Measurements from ENCODE around the gene ABHD12.
"Not testable (repeated sequence)": the region's sequence is repeated elsewhere in the genome, so short reads cannot be mapped to it uniquely, and the experiment has no call there.

Gene ABHD12

DNA sequence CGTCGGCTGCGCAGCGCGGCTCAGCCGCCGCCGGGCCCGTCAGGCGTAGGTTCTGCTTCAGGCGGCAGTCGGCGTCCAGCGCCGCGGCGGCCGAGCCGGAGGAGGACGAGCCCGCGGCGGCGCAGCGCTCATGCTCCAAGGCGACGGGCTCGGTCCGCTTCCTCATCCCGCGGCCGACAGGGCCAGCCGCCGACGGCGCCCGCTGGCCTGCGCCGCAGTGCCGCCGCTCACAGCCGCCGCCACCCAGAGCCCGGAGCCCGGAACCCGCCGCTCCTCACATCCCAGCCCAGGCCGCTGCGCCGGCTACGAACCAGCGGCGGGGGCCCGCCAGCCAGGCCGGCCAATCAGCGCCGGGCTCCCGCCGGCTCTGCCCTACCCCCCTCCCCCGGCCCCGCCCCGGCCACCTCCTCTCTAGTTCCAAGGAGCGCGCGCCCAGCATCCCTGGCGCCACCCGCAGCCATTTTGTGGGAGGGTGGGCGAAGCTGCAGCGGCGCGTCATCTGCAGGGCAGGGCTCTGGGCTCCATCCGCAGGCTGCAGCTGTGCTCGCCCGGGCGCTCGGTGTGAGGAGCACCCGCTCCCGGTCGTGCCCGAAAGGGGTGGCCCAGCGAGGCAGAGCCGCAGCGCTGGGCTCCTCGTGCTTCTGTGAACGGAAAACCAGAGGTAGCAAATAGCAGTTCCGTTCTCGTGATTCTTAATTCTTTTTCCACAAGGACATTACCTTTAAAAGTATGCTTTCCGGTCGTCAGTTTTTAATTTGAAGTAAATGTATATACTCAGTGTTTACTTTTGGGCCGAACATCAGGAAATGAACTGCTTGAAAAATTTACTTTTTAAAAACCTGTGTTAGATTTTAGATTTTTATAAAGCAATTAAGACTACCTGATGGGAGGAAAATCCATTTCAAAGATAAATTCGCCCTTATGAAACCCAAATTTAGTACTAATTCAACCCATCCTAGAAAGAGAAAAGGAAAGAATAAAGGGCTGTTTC is at the start of gene ABHD12:
TSS of gene ABHD12 (minus strand) at position 298 of the 991 bp plus-strand sequence. CDS start at position 166, 132 bp downstream.
- DNase-seq, result peak; percentile 93

DNA sequence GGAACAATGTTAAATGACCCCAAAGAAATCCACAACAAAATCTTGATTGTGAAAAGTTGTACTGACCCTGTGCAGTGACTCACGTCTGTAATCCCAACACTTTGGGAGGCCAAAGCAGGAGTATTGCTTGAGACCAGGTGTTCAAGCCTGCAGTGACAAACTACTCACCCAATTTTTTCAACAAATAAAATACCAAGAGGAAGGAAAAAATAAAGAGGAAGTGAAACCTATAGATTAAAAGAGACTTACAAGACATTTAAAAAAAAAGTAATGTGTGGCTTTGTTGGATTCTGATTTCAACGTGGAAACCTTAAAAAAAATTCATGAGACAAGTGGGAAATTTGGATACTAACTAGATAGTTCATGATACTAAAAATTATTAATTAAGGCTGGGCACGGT is 48.7 kb upstream of the ABHD12 start:
- DNase-seq, result no peak

DNA sequence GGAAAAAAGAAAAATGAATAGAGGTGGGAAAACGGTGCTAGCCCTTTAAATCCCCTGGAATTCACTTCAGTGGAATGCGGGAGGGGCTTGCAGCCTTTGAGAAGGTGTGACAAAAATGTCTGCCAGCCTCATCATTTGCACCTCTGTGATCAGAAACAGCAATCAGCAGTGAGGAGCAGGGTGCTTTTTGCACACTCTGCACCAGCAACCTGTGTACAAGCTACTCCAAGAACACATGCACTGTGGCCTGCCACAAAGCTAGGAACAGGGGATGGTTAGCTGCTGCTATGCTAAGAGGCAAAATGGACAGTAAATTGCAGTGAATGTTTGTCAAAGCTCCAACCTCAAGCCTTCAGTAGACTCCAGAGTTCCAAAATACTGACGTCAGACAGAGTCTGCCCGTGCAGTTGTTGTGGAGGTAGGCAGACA is 46.5 kb upstream of the ABHD12 start:
- DNase-seq, result no peak

DNA sequence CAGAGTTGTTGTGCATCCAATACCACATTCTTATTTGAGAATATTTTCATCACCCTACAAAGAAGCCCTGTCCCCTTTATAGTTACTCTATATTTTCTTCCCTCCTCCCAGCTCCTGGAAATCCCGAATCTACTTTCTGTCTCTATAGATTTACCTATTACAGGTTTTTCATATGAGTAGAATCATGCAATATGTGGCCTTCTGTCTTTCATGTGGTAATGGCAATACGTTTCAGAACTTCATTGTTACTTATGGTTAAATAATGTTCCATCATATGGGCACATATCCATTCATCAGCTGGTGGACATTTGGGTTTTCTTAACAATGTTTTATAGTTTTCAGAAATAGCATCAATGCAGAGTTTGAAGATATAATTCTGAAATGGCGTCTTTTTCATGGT is 33.9 kb upstream of the ABHD12 start:
- no peak for DNase-seq

DNA sequence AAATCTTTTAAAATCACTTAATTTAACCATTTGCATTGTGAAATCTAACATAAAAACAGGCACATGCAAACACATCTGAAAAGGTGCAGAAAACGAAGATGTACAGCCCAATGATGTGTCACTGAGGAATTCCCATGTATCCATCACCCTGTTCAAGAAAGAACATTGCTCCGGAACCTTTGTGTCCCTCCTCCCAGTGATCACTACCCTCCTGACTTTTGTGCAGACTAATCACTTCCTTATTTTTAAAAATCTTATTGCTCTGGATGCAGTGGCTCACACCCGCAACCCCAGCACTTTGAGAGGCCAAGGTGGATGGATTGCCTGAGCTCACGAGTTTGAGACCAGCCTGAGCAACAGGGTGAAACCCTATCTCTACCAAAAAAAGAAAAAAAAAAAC is 31.4 kb upstream of the ABHD12 start:
- DNase-seq, result no peak

DNA sequence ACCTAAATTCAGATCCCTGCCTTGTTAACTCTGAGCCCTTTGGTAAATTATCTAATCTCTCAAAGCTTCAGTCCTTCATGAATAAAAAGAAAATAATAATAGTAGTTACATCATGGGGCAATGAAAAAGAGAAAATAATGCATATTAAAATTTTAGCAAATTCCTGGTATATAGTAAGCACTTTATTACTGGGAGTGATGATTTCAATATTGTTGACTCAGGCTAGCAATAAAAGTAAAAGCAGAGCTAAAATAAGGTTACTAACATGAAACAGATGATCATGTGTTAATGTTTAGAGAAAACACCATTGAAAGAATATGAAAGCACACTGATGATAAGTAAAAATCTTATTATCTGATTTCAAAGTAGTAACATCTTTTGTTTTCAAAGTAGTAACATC is 30.5 kb upstream of the ABHD12 start:
- DNase-seq, result no peak

DNA sequence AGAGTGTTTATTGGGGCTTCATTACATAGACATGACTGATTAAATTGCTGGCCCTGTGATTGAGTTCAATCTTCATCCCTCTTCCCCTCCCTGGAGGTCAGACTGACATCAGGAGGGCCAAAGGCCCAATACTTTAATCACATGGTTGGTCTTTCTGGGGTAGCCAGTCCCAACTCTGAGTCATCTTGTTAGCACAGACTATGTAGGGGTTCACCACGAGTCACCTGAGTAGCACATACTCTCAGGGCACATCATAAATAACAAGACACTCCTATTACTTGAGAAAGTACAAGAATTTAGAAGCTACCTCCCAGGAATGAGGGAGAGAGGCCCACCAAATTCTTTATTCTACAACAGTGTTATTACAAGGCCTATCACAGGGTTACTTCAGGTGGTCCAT is 28.1 kb upstream of the ABHD12 start:
- no peak for DNase-seq

DNA sequence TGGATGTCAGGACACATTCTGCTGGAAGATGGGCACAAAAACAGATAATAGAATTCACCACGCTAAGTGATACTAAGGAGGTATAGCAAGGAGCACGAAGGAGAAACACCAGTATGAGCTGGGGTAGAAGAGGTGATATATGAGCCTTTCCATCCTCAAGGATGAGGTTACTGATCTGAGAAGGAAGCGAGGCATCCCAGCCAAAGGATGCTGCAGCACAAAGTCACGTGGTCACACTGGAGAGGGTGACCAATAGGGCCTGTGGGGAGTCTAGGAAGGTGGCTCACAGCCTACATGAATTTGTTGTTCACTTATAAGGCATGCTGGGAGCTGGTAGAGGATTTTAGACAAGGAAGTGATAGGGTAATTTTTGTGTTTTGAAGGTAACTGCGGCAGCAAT is 18.3 kb upstream of the ABHD12 start:
- DNase-seq, result no peak

DNA sequence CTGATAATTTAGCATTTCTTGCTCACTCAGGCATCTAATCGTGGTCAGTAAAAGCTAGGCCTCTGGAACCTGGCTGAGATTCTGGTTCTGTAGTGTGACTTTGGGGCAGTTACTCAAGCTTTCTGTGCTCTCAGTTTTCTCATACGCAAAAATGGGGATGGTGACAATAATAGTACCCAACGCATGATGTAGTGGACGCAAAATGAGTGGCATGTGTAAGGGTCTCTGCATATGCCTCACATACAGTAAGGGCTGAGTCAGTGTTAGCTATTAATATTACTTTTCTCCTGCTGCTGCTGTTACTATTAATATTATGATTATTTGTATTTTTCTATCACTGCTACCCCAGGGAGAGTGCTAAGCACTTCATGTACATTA is 17.5 kb upstream of the ABHD12 start:
- no peak for DNase-seq

DNA sequence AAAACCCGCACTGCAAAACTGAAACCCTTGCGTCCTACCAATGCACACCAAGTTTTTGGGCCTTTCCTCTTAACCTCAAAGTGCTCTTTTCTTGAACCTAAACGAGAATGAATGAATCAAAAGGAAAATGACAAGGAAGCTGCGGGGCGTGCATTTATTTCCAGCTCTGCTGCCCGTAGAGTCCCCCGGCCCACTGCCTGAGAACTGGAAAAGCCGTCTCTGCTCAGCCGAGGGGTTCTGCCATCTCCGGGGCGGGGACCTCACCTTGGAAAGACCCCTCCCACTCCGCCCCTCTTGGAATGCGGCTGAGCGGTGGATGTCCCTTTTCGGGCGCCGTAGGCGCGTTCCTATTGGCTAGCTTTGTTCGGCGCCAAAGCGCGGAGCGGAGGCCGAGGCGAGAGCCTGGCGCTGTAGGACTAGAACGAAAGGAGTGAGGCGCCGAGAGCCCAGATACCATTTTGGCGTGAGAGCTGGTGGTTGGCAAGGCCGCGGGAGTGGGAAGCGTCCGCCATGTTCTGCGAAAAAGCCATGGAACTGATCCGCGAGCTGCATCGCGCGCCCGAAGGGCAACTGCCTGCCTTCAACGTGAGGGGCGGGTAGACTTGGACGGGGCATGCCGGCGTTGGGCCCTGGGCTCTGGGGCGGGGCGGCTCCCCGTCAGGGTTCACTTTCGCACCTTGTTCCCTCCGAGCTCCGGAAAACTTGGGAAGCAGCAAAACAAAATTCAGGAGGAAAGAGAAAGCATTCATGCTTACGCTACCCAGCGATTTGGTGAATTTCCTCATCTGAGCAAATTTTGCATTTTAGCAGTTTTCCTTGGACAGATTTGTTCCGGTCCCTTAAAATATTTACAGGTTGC is 16.9 kb upstream of the ABHD12 start, which contains the start of gene GINS1:
TSS of gene GINS1 (plus strand) at position 363 of the 859 bp plus-strand sequence. CDS start at position 511, 148 bp downstream.
- peak; percentile 81 for DNase-seq

DNA sequence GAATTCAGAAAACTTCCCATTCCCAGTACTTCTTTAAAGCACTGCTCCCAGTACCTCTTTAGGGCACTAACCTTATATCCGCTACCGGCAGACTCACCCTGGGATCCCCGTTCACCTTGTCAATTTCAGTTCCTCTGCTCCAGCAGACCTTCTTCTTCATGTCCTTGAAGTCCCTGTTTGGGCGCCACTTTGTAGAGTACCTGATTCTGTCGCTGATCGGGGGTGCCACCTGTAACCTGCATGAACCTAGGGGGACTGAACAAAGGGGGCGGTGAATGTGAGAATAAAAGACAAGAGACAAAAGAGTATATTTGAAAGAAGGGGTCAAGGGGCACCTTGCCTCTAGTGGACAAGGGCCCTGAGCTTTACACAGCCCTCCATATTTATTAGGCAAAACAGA is 11.9 kb upstream of the ABHD12 start:
- DNase-seq, result no peak

DNA sequence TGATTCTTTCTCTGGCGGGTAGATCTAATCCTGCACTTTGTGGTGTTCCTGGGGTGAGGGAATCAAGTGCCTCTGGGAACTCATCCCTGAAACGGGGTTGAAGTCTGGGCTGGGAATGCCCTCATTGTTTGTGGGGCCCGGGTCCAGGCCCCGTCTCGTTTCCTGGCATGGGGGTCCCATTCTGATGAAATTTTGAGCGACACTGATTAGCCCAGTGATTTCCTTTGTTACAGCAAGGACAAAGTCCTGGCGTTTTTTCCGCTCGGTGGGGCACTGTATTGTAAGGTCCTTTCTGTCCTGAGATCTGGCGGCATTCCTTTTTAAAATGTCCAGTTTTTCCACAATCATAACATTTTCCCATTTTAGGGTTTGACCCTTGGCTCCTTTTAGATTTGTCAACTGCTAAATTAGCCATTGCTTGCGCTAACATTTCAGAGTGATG is 9.7 kb upstream of the ABHD12 start:
- not testable (repeated sequence) for DNase-seq

DNA sequence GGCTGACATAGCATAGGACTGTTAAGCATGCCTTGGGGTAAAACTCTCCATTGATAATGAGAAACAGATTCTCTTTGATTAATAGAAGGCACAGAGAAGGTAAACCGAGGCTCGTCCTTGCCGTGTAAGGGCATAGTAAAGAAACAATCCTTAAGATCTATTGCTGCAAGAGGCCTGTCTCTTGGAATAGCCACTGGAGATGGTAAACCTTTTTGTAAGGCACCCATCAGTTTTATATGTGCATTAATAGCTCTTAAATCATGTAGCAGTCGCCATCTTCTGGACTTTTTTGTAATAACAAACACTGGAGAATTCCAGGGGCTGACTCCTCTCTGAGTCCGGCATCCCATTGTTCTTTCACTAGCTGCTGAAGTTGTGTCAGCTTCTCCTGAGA is 8.4 kb upstream of the ABHD12 start:
- no peak for DNase-seq

DNA sequence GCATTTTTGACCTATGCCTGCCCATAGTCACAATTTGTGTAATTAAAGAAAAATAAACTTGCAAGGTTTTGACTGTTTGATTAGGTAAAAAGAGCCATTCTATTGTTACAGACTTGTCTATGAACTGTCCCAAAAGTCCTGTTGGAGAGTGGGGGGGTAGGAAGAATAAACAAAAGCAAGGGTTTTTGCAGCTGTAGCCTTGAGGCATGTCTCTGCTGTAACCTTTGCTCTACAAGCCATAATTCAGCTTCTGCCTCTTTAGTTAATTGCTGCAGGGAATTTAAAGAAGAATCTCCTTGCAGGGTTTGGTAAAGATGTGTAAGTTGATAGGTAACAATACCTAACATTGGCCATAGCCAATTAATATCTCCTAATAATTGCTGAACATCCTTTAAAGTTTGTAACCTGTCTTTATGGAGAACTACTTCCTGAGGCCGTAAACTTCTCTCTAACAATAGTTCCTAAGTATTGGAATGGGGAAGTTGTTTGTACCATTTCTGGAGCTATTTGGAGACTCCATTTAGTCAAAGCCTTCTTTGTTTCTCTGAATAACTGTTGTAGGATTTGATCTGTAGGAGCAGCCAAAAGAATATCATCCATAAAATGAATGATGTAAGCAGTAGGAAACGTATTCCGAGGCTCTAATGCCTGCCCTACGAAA is 7.9 kb upstream of the ABHD12 start:
- no peak for DNase-seq

DNA sequence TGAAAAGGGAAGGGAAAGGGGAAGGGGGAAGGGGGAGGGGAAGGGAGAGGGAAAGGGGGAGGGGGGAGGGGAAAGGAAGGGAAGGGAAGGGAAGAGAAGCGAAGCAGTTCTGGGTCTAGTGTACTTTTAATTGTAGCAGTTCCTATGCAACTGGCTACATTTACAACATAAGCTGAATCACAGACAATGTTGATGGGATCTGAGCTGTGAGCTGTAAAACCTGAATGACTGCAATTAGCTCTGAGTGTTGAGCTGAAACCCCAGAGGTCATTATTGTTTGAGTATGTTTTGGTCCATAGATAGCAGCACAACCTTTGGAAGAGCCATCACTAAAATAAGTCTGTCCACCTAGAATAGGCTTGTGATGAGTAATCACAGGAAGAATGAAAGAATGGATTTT is 7.2 kb upstream of the ABHD12 start:
- no peak for DNase-seq

DNA sequence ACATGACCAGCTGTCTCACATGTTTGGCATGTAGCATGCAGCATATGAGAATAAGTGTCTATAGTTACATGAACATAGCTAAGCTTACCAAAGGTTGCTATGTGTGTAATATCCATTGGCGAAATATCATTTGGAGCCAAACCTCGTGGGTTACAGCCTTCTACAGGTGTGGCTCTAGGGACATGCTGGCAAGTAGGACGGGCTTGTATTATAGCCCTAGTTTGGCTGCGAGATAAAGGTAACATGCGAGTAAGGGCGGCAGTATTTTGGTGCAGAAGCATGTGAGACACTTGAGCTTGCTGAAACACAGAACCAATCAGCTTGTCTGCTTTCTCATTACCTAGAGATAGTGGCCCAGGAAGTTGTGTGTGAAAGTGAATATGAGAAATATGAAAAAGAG is 6.5 kb upstream of the ABHD12 start:
- DNase-seq, result no peak

DNA sequence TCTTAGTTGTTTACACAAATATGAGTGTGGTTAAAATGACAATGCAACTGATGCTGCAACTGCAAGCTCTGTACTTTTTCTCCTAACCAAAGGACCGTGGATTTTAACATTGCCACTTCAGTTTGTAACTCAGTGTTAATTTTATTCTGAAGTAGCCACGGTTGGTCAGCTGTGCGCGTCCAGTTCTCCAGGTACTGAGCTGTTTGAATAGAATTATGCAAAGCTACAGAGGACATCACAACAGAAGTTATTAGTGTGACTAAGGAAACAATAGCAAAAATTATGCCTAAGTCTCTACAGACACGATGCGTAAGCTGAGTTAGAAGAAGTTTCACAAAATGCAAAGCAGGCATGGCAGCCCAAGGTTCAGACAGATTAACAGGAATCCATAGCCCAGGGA is 4.4 kb upstream of the ABHD12 start:
- DNase-seq, result no peak

DNA sequence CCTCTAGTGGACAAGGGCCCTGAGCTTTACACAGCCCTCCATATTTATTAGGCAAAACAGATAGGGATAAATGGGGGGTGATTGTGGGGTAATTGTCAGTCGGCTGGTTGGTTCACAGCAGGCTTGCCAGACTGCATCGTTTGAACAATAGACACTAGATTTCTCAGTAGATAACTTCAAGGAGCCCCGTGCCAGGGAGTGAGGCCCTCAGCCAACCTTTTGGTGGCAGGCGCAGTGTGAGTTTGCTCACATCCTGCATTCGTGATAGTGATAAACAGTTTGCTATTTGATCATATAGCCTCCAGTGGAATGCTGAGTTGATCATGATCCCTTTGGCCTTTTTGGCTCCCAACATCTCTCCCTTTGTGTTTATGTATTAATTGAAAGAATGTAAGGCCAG is 3.6 kb upstream of the ABHD12 start:
- DNase-seq, result no peak

DNA sequence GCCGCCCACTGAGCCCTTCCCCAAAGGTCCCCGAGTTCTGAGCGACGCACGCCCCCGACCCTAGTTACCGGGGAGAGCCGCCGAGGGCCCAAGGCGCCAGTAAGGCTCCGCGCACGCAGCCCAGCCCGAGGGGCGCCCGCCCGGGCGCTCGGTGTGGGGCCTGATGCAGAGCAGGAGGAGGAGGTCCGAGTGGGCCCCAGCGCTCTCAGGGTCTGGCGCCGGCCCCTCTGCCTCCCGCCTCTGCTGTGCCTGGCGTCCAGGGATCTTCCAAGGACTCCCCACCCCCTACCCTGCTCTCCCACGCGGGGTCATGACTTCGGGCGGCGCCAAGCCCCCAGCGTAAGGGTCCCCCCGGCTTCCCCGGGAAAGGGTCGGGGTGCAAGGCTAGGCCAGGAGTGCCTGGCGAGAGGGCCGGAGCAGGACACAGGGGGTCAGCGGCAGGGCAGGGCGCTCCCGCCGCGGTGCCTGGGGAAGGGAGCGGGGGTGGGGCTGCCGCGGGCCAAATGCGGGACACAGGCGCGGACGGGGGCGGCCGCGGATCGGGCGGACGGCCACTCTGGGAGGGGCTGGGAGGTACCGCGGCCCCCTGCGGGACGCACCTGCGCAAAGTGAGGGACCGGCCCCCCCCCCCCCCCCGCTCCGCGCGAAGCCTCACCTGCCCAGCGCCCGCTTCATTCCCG is 637 bp downstream of the ABHD12 start:
- peak; percentile 30 for DNase-seq

DNA sequence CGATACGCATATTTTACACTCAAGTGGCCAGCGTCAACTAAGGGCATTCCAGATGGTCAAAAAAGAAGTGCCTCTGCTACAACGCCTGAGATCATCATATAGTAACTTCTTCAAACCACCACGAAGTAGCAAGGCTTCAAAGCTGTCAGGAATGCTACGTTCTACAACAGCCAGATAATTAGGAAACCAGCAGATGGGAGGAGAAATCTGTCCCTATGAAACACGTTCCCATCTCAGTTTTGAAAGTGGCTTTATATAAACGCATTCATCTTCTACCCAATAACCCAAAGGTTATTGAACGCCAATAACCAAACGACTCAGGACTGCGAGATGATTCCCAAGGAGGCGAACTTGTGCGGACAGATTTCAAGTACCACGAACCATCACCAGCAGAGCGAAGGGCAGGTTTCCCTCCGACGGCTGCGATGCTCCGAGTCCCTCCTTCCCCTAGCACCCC is 1.2 kb downstream of the ABHD12 start:
- no peak for DNase-seq

DNA sequence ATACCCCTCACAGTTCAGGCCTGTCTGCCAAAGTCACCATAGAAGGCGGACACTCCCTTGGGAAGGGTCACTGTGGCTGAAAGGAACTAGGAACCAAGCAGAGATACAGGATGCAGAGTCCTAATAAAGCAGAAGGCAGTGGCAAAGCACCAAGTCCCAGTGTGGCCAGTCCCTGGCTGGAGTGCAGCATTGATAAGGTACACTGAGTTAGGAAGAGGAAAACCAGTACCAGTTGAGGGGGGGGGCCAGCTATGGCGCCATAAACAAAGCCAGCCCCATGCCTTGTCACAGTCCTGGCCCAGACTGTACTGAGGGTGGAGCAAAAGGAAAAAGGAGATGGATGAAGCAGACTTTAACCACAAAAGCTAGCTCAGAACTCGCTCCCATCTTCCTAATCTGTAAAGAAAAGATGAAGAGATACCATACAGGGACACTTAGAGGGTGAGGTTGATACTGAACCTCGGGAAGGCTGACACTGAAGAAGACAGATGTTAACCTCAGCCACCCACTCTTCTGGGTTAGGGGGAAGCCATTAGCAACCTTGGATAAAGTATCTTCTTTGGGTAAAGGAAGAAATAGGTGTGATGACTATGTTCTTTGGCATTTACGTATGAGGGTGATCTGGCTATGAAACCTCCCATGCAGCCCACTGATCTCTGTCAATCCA is 7.8 kb downstream of the ABHD12 start:
- DNase-seq, result no peak
